HepG2 (cell line): ENCODE measurements around the gene SLC16A4. TPM values are rescaled to one million over a fixed set of nuclear protein-coding genes. Genes with fewer than 3 reads are reported as not detected.

ENCODE experiments used
- ARID2 ChIP-seq: sonication (generic); formaldehyde crosslinking; IDR thresholded peaks from 2 replicates; pipeline ENCODE4 v1.8.1; 2022; ENCODE audit warnings: mild to moderate bottlenecking, missing genetic modification reagents, borderline replicate concordance
- FOXK2 ChIP-seq: fragments of 450-650 bp; IDR thresholded peaks from 2 replicates; pipeline ENCODE4 v1.6.1; 2016
- FOXP1 ChIP-seq, 2 experiments: fragments of 450-650 bp in 1 of 2; IDR thresholded peaks; 2 replicates each; pipeline ENCODE4 v1.6.1; 2017 to 2018; ENCODE audit warnings: antibody characterized with exemption in 1 of 2
- HES4 ChIP-seq: sonication (generic); formaldehyde crosslinking; IDR thresholded peaks from 2 replicates; pipeline ENCODE4 v1.9.0; 2021; ENCODE audit warnings: mild to moderate bottlenecking, missing genetic modification reagents, borderline replicate concordance
- IRX3 ChIP-seq: sonication (generic); formaldehyde crosslinking; IDR thresholded peaks from 2 replicates; pipeline ENCODE4 v1.8.1; 2023; ENCODE audit warnings: mild to moderate bottlenecking, low read depth, missing genetic modification reagents, borderline replicate concordance
- JUND ChIP-seq: sonication (generic); formaldehyde crosslinking; IDR thresholded peaks from 2 replicates; pipeline ENCODE4 v1.8.0; 2022; ENCODE audit warnings: mild to moderate bottlenecking, missing genetic modification reagents
- MEIS1 ChIP-seq: sonication (generic); formaldehyde crosslinking; IDR thresholded peaks from 2 replicates; pipeline ENCODE4 v1.9.0; 2021; ENCODE audit warnings: mild to moderate bottlenecking, missing genetic modification reagents, moderate library complexity, borderline replicate concordance
- MNT ChIP-seq: fragments of 450-650 bp; IDR thresholded peaks from 2 replicates; pipeline ENCODE4 v1.6.1; 2016
- MTF2 ChIP-seq: sonication (generic); formaldehyde crosslinking; IDR thresholded peaks from 2 replicates; pipeline ENCODE4 v1.5.0; 2020; ENCODE audit warnings: missing genetic modification reagents, borderline replicate concordance
- NKX3-1 ChIP-seq: sonication (generic); formaldehyde crosslinking; IDR thresholded peaks from 2 replicates; pipeline ENCODE4 v1.5.0; 2020; ENCODE audit warnings: missing genetic modification reagents
- POGZ ChIP-seq: sonication (generic); formaldehyde crosslinking; IDR thresholded peaks from 2 replicates; pipeline ENCODE4 v1.4.0; 2020; ENCODE audit warnings: mild to moderate bottlenecking, missing genetic modification reagents
- RBFOX2 ChIP-seq: fragments of 200-400 bp; formaldehyde crosslinking; IDR thresholded peaks from 2 replicates; pipeline ENCODE4 v1.6.1; 2017; ENCODE audit warnings: low read depth, mild to moderate bottlenecking, low read length
- SATB2 ChIP-seq: sonication (generic); formaldehyde crosslinking; IDR thresholded peaks from 2 replicates; pipeline ENCODE4 v1.5.0; 2020; ENCODE audit warnings: missing genetic modification reagents
- SNAPC4 ChIP-seq: sonication (generic); formaldehyde crosslinking; IDR thresholded peaks from 2 replicates; pipeline ENCODE4 v1.4.0; 2020; ENCODE audit warnings: mild to moderate bottlenecking, missing genetic modification reagents
- SP1 ChIP-seq, 2 experiments: fragments of 450-650 bp in 1 of 2; sonication (generic) in 1 of 2; formaldehyde crosslinking in 1 of 2; IDR thresholded peaks; 2 replicates each; pipeline versions ENCODE4 v1.4.0 to v1.6.1; 2016 to 2020; ENCODE audit warnings: missing genetic modification reagents in 1 of 2
- SRF ChIP-seq: IDR thresholded peaks from 2 replicates; pipeline ENCODE4 v1.6.1; 2011; ENCODE audit warnings: mild to moderate bottlenecking, low read depth, low read length, moderate library complexity
- ZBTB21 ChIP-seq: sonication (generic); formaldehyde crosslinking; IDR thresholded peaks from 2 replicates; pipeline ENCODE4 v1.4.0; 2020; ENCODE audit warnings: missing genetic modification reagents
- ZNF253 ChIP-seq: sonication (generic); formaldehyde crosslinking; IDR thresholded peaks from 2 replicates; pipeline ENCODE4 v1.8.0; 2022; ENCODE audit warnings: mild to moderate bottlenecking, missing genetic modification reagents, borderline replicate concordance
- ZNF510 ChIP-seq: sonication (generic); formaldehyde crosslinking; IDR thresholded peaks from 2 replicates; pipeline ENCODE4 v1.4.0; 2020; ENCODE audit warnings: low read depth, mild to moderate bottlenecking, missing genetic modification reagents
- ZNF550 ChIP-seq: sonication (generic); formaldehyde crosslinking; IDR thresholded peaks from 2 replicates; pipeline ENCODE4 v1.4.0; 2020; ENCODE audit warnings: mild to moderate bottlenecking, missing genetic modification reagents, borderline replicate concordance
- ZNF790 ChIP-seq: sonication (generic); formaldehyde crosslinking; IDR thresholded peaks from 2 replicates; pipeline ENCODE4 v1.8.0; 2022; ENCODE audit warnings: missing genetic modification reagents, mild to moderate bottlenecking, borderline replicate concordance
- ZNF850 ChIP-seq: sonication (generic); formaldehyde crosslinking; conservative IDR thresholded peaks from 2 replicates; pipeline ENCODE4 v1.9.0; 2021; ENCODE audit warnings: mild to moderate bottlenecking, missing genetic modification reagents
- ZSCAN9 ChIP-seq: IDR thresholded peaks from 2 replicates; pipeline ENCODE4 v1.6.1; 2016; ENCODE audit warnings: borderline replicate concordance
- polyA plus RNA-seq, 8 experiments: library from polyadenylated mRNA; depleted of rRNA in 3 of 8; stranded (reverse) in 7 of 8; unstranded in 1 of 8; fragments of >200 nt; fragmentation: Illumina TruSeq in 4 of 8; extraction: Trizol in 4 of 8; gene quantifications; 2 replicates each; pipeline versions ENCODE4 v1.2.1 to v1.2.3, GENCODE V29; 2011 to 2016; ENCODE audit warnings: low read depth in 4 of 8, missing spikeins in 1 of 8, mixed read lengths in 1 of 8; ENCODE audit not compliant: insufficient read depth in 1 of 8
- total RNA-seq, 5 experiments: library from RNA; depleted of rRNA; stranded (reverse); fragments of >200 nt; fragmentation: Illumina TruSeq; extraction: Trizol; gene quantifications; 2 replicates each; pipeline ENCODE4 v1.2.3, GENCODE V29; 2016; ENCODE audit warnings: low read depth in 1 of 5

The SLC16A4 gene
- total and polyA plus RNA-seq, 2 of the 13 experiments (the other 11 are each of a cell fraction or from before 2014, with no cell fraction given) = 1.1 to 1.5 TPM

- TF ChIP-seq JUND (CRISPR knock-in tag) = peak; percentile 76; the same call in 1 of the 2 replicates
- TF ChIP-seq ARID2 (CRISPR knock-in tag) = peak; percentile 94
- no peak for TF ChIP-seq MTF2
- TF ChIP-seq ZNF790 (CRISPR knock-in tag) = no peak; the same call in 1 of the 2 replicates
- peak; percentile 96 for TF ChIP-seq ZNF253
- TF ChIP-seq IRX3 (CRISPR knock-in tag) = no peak; the same call in 1 of the 2 replicates
- 0 out of 2 replicates have a peak, but pooled peaks have one; percentile 43 for TF ChIP-seq MNT
- TF ChIP-seq SNAPC4 (CRISPR knock-in tag) = 0 out of 2 replicates have a peak, but pooled peaks have one; percentile 10
- peak; percentile 65; the same call in 1 of the 2 replicates for TF ChIP-seq FOXK2
- no peak for TF ChIP-seq FOXP1 (IDR thresholded peaks at IDR 0.05)
- TF ChIP-seq FOXP1 (CRISPR knock-in tag; IDR thresholded peaks at IDR 0.05) = no peak; the same call in 1 of the 2 replicates
- TF ChIP-seq SRF = 0 out of 2 replicates have a peak, but pooled peaks have one; percentile 2
- TF ChIP-seq POGZ (CRISPR knock-in tag) = peak; percentile 88
- TF ChIP-seq ZNF510 (CRISPR knock-in tag) = peak; percentile 98; the same call in 1 of the 2 replicates
- TF ChIP-seq ZNF550 (CRISPR knock-in tag) = no peak; the same call in 1 of the 2 replicates
- TF ChIP-seq NKX3-1 (CRISPR knock-in tag) = peak; percentile 84
- no peak; the same call in 1 of the 2 replicates for TF ChIP-seq SATB2
- peak; percentile 92 for TF ChIP-seq HES4 (CRISPR knock-in tag)
- TF ChIP-seq ZSCAN9 (CRISPR knock-in tag) = peak; percentile 82
- TF ChIP-seq MEIS1 (CRISPR knock-in tag) = peak; percentile 96
- no peak for TF ChIP-seq SP1 (IDR thresholded peaks at IDR 0.05)
- peak; percentile 90 for TF ChIP-seq SP1 (CRISPR knock-in tag; IDR thresholded peaks at IDR 0.05)
- TF ChIP-seq RBFOX2 = peak; percentile 97
- peak; percentile 52; the same call in 1 of the 2 replicates for TF ChIP-seq ZBTB21 (CRISPR knock-in tag)
- TF ChIP-seq ZNF850 (CRISPR knock-in tag) = no peak
Measured at GRCh38 chr1:110407260-110408210, 16.7 kb upstream of the SLC16A4 start, which contains the start of gene LAMTOR5 (continued).
